GM12878 (cell line): ENCODE data around the gene TNRC6C.

ENCODE experiments used
- CHD2 ChIP-seq: IDR thresholded peaks from 2 replicates; pipeline ENCODE4 v1.6.1; 2011; ENCODE audit warnings: low read depth, low read length, improper control_type of control experiment, borderline replicate concordance
- ESRRA ChIP-seq: IDR thresholded peaks from 2 replicates; pipeline ENCODE4 v1.6.1; 2012; ENCODE audit warnings: mild to moderate bottlenecking, low read length, improper control_type of control experiment
- MEF2B ChIP-seq: fragments of 450-650 bp; IDR thresholded peaks from 2 replicates; pipeline ENCODE4 v1.6.1; 2018; ENCODE audit warnings: mild to moderate bottlenecking, moderate library complexity; ENCODE audit not compliant: partially characterized antibody, poor library complexity, severe bottlenecking
- RUNX3 ChIP-seq: IDR thresholded peaks from 2 replicates; pipeline ENCODE4 v1.6.1; 2012; ENCODE audit warnings: low read length, inconsistent platforms
- YY1 ChIP-seq: IDR thresholded peaks from 2 replicates; pipeline ENCODE4 v1.6.1; 2011; ENCODE audit warnings: low read depth, mild to moderate bottlenecking, low read length
- ZNF207 ChIP-seq: fragments of 450-650 bp; IDR thresholded peaks from 2 replicates; pipeline ENCODE4 v1.6.1; 2014; ENCODE audit warnings: antibody characterized with exemption, mild to moderate bottlenecking, borderline replicate concordance
- TF ChIP-seq, protein P1 (sequence below), 3 experiments: IDR thresholded peaks in 2 of 3; conservative IDR thresholded peaks in 1 of 3; 2 replicates each; pipeline ENCODE4 v1.5.1; 2011; ENCODE audit warnings: low read depth in 3 of 3, low read length in 3 of 3, mild to moderate bottlenecking in 3 of 3, control low read depth in 2 of 3, moderate library complexity in 2 of 3, inconsistent platforms in 1 of 3, mixed read lengths in 1 of 3; ENCODE audit not compliant: control insufficient read depth in 2 of 3, insufficient read depth in 1 of 3; ENCODE audit errors: extremely low read depth in 1 of 3
- TF ChIP-seq, protein P2 (sequence below): fragments of 450-650 bp; formaldehyde crosslinking; IDR thresholded peaks from 2 replicates; pipeline ENCODE4 v1.4.0; 2020; ENCODE audit warnings: mild to moderate bottlenecking, moderate library complexity
- TF ChIP-seq, protein P3 (sequence below): IDR thresholded peaks from 2 replicates; pipeline ENCODE4 v1.6.1; 2011; ENCODE audit warnings: low read depth, low read length, improper control_type of control experiment, borderline replicate concordance
- TF ChIP-seq, protein P4 (sequence below): IDR thresholded peaks from 2 replicates; pipeline ENCODE4 v1.6.1; 2012; ENCODE audit warnings: mild to moderate bottlenecking, low read depth, low read length
- TF ChIP-seq, protein P5 (sequence below): IDR thresholded peaks from 2 replicates; pipeline ENCODE4 v1.6.1; 2011; ENCODE audit warnings: mild to moderate bottlenecking, low read depth, low read length, moderate library complexity; ENCODE audit not compliant: insufficient replicate concordance

DNA sequence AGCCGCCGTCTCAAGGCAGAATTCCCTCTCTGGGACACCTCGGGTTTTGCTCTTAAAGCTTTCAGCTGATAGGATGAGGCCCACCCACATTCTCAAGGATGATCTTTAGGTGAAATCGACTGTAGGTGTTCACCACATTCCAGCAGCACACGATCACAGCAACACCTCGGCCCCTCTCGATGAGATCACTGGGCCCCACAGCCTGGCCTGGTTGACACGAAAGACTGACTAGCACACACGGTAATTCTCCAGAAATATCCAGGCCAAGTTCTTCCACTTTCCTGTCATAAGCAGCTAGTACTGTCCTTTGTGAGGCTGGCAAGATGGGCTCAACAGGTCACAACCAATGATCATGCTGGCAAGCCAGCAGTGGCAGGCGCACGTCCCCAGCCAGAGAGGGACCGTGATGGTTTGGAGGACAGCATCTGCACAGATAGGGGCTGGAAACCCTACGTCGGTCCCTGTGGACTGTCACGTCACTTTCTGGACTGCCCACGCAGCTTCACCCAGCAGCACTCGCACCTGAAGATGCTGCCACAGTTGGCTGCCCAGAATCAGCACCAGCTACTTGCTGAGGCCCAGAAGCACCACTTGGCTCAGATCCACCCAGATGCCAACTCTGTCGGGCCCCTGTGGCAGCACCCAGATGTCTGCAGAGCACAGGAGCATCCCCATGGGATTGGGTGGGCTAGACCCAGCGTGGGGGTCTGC lies 152.7 kb downstream of the TNRC6C start:
- no peak for TF ChIP-seq YY1
- TF ChIP-seq ESRRA = no peak
- TF ChIP-seq, protein P1, sequence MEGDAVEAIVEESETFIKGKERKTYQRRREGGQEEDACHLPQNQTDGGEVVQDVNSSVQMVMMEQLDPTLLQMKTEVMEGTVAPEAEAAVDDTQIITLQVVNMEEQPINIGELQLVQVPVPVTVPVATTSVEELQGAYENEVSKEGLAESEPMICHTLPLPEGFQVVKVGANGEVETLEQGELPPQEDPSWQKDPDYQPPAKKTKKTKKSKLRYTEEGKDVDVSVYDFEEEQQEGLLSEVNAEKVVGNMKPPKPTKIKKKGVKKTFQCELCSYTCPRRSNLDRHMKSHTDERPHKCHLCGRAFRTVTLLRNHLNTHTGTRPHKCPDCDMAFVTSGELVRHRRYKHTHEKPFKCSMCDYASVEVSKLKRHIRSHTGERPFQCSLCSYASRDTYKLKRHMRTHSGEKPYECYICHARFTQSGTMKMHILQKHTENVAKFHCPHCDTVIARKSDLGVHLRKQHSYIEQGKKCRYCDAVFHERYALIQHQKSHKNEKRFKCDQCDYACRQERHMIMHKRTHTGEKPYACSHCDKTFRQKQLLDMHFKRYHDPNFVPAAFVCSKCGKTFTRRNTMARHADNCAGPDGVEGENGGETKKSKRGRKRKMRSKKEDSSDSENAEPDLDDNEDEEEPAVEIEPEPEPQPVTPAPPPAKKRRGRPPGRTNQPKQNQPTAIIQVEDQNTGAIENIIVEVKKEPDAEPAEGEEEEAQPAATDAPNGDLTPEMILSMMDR (IDR thresholded peaks at IDR 0.05 in 2 of 3, conservative IDR thresholded peaks at IDR 0.05 in 1 of 3; ENCODE audit: control insufficient read depth in 2 of 3, extremely low read depth in 1 of 3, insufficient read depth in 1 of 3, low read depth in 3 of 3, low read length in 3 of 3) = no peak
- TF ChIP-seq, protein P2, sequence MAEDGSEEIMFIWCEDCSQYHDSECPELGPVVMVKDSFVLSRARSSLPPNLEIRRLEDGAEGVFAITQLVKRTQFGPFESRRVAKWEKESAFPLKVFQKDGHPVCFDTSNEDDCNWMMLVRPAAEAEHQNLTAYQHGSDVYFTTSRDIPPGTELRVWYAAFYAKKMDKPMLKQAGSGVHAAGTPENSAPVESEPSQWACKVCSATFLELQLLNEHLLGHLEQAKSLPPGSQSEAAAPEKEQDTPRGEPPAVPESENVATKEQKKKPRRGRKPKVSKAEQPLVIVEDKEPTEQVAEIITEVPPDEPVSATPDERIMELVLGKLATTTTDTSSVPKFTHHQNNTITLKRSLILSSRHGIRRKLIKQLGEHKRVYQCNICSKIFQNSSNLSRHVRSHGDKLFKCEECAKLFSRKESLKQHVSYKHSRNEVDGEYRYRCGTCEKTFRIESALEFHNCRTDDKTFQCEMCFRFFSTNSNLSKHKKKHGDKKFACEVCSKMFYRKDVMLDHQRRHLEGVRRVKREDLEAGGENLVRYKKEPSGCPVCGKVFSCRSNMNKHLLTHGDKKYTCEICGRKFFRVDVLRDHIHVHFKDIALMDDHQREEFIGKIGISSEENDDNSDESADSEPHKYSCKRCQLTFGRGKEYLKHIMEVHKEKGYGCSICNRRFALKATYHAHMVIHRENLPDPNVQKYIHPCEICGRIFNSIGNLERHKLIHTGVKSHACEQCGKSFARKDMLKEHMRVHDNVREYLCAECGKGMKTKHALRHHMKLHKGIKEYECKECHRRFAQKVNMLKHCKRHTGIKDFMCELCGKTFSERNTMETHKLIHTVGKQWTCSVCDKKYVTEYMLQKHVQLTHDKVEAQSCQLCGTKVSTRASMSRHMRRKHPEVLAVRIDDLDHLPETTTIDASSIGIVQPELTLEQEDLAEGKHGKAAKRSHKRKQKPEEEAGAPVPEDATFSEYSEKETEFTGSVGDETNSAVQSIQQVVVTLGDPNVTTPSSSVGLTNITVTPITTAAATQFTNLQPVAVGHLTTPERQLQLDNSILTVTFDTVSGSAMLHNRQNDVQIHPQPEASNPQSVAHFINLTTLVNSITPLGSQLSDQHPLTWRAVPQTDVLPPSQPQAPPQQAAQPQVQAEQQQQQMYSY (CRISPR knock-in tag) = no peak
- TF ChIP-seq, protein P3, sequence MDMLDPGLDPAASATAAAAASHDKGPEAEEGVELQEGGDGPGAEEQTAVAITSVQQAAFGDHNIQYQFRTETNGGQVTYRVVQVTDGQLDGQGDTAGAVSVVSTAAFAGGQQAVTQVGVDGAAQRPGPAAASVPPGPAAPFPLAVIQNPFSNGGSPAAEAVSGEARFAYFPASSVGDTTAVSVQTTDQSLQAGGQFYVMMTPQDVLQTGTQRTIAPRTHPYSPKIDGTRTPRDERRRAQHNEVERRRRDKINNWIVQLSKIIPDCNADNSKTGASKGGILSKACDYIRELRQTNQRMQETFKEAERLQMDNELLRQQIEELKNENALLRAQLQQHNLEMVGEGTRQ = no peak
- TF ChIP-seq, protein P4, sequence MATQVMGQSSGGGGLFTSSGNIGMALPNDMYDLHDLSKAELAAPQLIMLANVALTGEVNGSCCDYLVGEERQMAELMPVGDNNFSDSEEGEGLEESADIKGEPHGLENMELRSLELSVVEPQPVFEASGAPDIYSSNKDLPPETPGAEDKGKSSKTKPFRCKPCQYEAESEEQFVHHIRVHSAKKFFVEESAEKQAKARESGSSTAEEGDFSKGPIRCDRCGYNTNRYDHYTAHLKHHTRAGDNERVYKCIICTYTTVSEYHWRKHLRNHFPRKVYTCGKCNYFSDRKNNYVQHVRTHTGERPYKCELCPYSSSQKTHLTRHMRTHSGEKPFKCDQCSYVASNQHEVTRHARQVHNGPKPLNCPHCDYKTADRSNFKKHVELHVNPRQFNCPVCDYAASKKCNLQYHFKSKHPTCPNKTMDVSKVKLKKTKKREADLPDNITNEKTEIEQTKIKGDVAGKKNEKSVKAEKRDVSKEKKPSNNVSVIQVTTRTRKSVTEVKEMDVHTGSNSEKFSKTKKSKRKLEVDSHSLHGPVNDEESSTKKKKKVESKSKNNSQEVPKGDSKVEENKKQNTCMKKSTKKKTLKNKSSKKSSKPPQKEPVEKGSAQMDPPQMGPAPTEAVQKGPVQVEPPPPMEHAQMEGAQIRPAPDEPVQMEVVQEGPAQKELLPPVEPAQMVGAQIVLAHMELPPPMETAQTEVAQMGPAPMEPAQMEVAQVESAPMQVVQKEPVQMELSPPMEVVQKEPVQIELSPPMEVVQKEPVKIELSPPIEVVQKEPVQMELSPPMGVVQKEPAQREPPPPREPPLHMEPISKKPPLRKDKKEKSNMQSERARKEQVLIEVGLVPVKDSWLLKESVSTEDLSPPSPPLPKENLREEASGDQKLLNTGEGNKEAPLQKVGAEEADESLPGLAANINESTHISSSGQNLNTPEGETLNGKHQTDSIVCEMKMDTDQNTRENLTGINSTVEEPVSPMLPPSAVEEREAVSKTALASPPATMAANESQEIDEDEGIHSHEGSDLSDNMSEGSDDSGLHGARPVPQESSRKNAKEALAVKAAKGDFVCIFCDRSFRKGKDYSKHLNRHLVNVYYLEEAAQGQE = no peak
- TF ChIP-seq MEF2B = no peak
- TF ChIP-seq CHD2 = no peak
- no peak for TF ChIP-seq RUNX3
- TF ChIP-seq, protein P5, sequence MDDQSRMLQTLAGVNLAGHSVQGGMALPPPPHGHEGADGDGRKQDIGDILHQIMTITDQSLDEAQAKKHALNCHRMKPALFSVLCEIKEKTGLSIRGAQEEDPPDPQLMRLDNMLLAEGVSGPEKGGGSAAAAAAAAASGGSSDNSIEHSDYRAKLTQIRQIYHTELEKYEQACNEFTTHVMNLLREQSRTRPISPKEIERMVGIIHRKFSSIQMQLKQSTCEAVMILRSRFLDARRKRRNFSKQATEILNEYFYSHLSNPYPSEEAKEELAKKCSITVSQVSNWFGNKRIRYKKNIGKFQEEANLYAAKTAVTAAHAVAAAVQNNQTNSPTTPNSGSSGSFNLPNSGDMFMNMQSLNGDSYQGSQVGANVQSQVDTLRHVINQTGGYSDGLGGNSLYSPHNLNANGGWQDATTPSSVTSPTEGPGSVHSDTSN = no peak
- TF ChIP-seq ZNF207 = no peak
